ENCODE results near the gene RNU4-1.

The RNU4-1 gene

DNA sequence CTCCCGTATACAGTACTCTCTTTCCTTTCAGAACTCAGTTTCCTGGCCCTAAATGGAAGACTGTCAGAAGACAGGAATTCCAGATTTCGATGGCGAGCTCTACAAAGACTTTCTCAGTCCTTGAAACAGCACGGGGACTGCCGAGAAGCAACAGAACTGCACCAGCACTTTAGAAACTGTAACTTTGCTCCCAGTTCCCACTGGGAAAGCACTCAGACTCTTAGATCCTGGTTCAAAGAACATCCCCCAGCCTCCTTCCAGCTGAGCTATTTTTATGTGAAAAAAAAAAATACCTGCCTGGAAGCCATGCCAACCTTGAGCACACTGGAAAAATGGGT is 29.3 kb downstream of the RNU4-1 start:
- Histone ChIP-seq H3K9ac (ENCODE audit: low read length) (no peak overlapping the region), H3K4me1 (ENCODE audit: insufficient read depth, low read length, severe bottlenecking) (peaks cover 9% of the 10 kb centered on the region), H3K27ac (ENCODE audit: low read depth, low read length, poor library complexity, severe bottlenecking) (no peak overlapping the region), H3K79me2 (ENCODE audit: insufficient read depth, low read length) (no peaks in the 10 kb centered on the region), H3K4me2 (ENCODE audit: low read length) (no peak overlapping the region), H3K4me3 (ENCODE audit: low read depth, low read length, poor library complexity, severe bottlenecking) (no peak overlapping the region), H4K20me1 (ENCODE audit: insufficient read depth, low read length) (no peaks in the 10 kb centered on the region), H3K27me3 (ENCODE audit: insufficient read depth, low read length) (peaks cover 8% of the 10 kb centered on the region; the same call in 1 of the 2 replicates), H3K9me2 (ENCODE audit: low read depth, low read length) (no peaks in the 10 kb centered on the region), H3F3A (ENCODE audit: insufficient read depth, low read length) (no peaks in the 10 kb centered on the region), H3K36me3 (ENCODE audit: insufficient read depth, low read length) (no peaks in the 10 kb centered on the region), H2AFZ (ENCODE audit: low read length) (no peak overlapping the region), H3K9me3 (ENCODE audit: low read length) (no peaks in the 10 kb centered on the region)
- TF ChIP-seq EZH2 (IDR thresholded peaks at IDR 0.05; ENCODE audit: borderline replicate concordance, low read length): no peak
- TF ChIP-seq, protein P1, sequence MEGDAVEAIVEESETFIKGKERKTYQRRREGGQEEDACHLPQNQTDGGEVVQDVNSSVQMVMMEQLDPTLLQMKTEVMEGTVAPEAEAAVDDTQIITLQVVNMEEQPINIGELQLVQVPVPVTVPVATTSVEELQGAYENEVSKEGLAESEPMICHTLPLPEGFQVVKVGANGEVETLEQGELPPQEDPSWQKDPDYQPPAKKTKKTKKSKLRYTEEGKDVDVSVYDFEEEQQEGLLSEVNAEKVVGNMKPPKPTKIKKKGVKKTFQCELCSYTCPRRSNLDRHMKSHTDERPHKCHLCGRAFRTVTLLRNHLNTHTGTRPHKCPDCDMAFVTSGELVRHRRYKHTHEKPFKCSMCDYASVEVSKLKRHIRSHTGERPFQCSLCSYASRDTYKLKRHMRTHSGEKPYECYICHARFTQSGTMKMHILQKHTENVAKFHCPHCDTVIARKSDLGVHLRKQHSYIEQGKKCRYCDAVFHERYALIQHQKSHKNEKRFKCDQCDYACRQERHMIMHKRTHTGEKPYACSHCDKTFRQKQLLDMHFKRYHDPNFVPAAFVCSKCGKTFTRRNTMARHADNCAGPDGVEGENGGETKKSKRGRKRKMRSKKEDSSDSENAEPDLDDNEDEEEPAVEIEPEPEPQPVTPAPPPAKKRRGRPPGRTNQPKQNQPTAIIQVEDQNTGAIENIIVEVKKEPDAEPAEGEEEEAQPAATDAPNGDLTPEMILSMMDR (IDR thresholded peaks at IDR 0.05; ENCODE audit: low read length): no peak

GRCh38 chr12:120262852-120263747 is 29.9 kb downstream of the RNU4-1 start:
- no peaks in the 10 kb centered on the region for H3K36me3 ChIP-seq (ENCODE audit: insufficient read depth, low read length)
- H3K4me1 ChIP-seq (ENCODE audit: insufficient read depth, low read length, severe bottlenecking): peaks cover 9% of the 10 kb centered on the region
- TF ChIP-seq EZH2 (IDR thresholded peaks at IDR 0.05; ENCODE audit: borderline replicate concordance, low read length): no peak
- TF ChIP-seq, protein P1 (IDR thresholded peaks at IDR 0.05; ENCODE audit: low read length): no peak
- peaks cover 8% of the 10 kb centered on the region; the same call in 1 of the 2 replicates for H3K27me3 ChIP-seq (ENCODE audit: insufficient read depth, low read length)
- no peaks in the 10 kb centered on the region for H3F3A ChIP-seq (ENCODE audit: insufficient read depth, low read length)
- no peak overlapping the region for H3K4me2 ChIP-seq (ENCODE audit: low read length)
- H3K27ac ChIP-seq (ENCODE audit: low read depth, low read length, poor library complexity, severe bottlenecking): no peak overlapping the region
- H3K79me2 ChIP-seq (ENCODE audit: insufficient read depth, low read length): no peaks in the 10 kb centered on the region
- H3K9ac ChIP-seq (ENCODE audit: low read length): no peak overlapping the region
- H3K9me2 ChIP-seq (ENCODE audit: low read depth, low read length): no peaks in the 10 kb centered on the region
- no peak overlapping the region for H2AFZ ChIP-seq (ENCODE audit: low read length)
- no peak overlapping the region for H3K4me3 ChIP-seq (ENCODE audit: low read depth, low read length, poor library complexity, severe bottlenecking)
- H3K9me3 ChIP-seq (ENCODE audit: low read length): no peaks in the 10 kb centered on the region
- no peaks in the 10 kb centered on the region for H4K20me1 ChIP-seq (ENCODE audit: insufficient read depth, low read length)

GRCh38 chr12:120261951-120262851 is 30.8 kb downstream of the RNU4-1 start:
- Histone ChIP-seq H3K9me3 (ENCODE audit: low read length) (no peaks in the 10 kb centered on the region), H3K79me2 (ENCODE audit: insufficient read depth, low read length) (no peaks in the 10 kb centered on the region), H3K4me2 (ENCODE audit: low read length) (no peak overlapping the region), H4K20me1 (ENCODE audit: insufficient read depth, low read length) (no peaks in the 10 kb centered on the region), H3K27me3 (ENCODE audit: insufficient read depth, low read length) (peaks cover 8% of the 10 kb centered on the region; the same call in 1 of the 2 replicates), H3K9ac (ENCODE audit: low read length) (no peak overlapping the region), H2AFZ (ENCODE audit: low read length) (no peak overlapping the region), H3K9me2 (ENCODE audit: low read depth, low read length) (no peaks in the 10 kb centered on the region), H3K27ac (ENCODE audit: low read depth, low read length, poor library complexity, severe bottlenecking) (no peak overlapping the region), H3F3A (ENCODE audit: insufficient read depth, low read length) (no peaks in the 10 kb centered on the region), H3K36me3 (ENCODE audit: insufficient read depth, low read length) (no peaks in the 10 kb centered on the region), H3K4me3 (ENCODE audit: low read depth, low read length, poor library complexity, severe bottlenecking) (no peak overlapping the region), H3K4me1 (ENCODE audit: insufficient read depth, low read length, severe bottlenecking) (peaks cover 9% of the 10 kb centered on the region)
- TF ChIP-seq, protein P1 (IDR thresholded peaks at IDR 0.05; ENCODE audit: low read length): no peak
- no peak for TF ChIP-seq EZH2 (IDR thresholded peaks at IDR 0.05; ENCODE audit: borderline replicate concordance, low read length)
